GM10847 (cell line): ENCODE results near the gene ZFP91.
A peak's percentile ranks its signal among the peaks of the same experiment; 100 is the strongest.

Source experiments
- POLR2A ChIP-seq: IDR thresholded peaks from 2 replicates; pipeline ENCODE4 v1.6.1; 2011; ENCODE audit not compliant: insufficient read length; ENCODE audit errors: extremely low read depth

Gene ZFP91

DNA sequence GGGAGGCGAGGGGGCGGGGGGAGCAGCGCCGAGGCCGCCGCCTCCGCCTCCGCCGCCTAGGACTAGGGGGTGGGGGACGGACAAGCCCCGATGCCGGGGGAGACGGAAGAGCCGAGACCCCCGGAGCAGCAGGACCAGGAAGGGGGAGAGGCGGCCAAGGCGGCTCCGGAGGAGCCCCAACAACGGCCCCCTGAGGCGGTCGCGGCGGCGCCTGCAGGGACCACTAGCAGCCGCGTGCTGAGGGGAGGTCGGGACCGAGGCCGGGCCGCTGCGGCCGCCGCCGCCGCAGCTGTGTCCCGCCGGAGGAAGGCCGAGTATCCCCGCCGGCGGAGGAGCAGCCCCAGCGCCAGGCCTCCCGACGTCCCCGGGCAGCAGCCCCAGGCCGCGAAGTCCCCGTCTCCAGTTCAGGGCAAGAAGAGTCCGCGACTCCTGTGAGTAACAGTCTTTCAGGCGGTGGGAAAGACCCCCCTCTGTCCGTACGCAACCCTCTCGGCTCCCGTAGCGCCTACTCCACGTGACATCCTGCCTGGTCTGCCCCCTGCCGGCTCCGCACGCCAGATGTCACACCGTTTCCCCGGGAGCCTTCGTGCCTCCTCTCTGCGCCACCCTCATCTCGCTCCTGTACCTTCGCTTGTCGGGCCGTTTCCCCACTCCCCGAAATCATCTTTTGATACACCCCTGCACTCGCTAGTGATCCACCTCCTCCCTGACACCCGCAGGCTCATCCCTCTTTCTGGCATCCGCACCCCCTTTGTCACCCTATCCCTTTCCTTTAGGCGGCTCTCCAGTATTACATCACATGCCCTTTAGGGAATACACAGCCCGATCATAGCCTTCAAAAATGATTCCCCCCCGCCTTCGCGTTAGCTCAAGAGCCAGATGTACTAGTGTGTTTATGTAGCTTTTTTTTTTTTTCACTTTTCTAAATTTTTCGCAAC, 598 bp downstream of the ZFP91 start:
- peak; percentile 67 for TF ChIP-seq POLR2A

DNA sequence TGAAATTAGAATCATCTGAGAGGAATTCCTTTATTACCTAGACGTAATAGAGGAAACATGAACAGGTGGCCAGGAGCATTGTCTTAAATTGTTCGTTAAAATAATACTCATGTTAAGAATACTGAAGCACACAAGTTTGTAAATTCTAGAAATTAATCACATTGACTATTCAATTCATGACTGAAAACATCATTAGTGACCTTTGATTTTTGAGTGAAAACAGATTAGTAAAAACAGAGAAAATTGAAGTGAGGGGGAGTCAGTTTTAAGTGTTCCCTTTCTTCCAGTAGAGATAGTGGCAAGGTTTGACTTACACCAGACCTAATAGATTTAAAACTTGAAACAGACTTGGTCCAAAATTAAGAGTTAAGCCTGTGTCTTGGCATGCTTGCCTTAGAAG, 1.4 kb downstream of the ZFP91 start:
- TF ChIP-seq POLR2A: no peak

DNA sequence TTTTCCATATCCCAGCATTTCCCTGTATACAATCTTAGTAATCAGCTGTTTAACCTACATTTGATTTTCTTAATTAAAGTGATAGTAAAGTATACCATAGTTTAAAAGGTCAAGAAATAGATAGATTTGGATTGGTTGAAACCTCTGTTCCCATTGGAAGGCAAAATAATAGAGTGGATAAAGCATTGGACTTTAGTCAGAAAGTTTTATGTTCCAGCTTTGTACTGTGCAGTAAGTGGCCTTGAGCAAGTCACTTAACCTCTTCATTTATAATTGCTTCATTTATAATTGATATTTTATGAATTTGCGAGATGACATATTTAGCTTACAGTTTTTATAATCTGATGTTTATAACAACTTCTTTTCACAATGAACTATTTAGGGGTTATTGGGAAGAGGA, 3.6 kb downstream of the ZFP91 start:
- TF ChIP-seq POLR2A: no peak

DNA sequence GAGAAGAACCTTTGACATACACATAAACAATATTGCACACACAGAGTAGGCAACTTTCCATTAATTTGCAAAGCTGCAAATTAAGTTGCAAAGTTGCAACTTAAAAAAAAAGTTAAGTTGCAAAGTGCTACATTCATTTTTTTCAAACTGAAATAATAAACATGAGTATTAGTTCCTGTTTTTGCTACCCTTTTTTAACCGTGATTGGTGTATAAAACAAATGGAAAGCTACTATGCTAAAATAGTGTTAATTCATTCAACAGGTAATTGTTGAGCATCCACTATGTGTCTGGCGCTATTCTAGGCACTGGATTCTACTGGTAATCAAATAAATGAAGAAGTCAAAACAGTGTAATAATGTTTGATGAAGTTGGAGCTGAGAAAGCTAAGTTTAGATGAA, 8.1 kb downstream of the ZFP91 start:
- TF ChIP-seq POLR2A: no peak

DNA sequence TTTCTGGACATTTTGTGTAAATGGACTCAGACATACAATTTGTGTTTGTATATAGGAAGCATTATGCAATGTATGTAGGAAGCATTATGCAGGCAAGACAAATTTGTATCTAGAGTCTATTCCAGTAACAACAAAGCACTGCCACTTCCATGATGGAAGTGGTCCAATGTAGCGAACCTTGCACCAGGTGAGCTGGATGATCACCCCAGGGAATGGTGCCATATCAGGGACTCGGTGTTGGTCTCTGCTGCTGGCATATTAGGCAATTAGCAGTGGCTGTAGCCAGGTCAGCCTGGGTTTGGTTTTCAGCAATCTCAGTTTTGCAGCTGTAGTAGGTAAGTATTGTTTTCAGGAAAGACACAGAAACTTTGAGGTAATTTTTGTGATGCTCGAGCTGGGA, 12.8 kb downstream of the ZFP91 start:
- TF ChIP-seq POLR2A: no peak

DNA sequence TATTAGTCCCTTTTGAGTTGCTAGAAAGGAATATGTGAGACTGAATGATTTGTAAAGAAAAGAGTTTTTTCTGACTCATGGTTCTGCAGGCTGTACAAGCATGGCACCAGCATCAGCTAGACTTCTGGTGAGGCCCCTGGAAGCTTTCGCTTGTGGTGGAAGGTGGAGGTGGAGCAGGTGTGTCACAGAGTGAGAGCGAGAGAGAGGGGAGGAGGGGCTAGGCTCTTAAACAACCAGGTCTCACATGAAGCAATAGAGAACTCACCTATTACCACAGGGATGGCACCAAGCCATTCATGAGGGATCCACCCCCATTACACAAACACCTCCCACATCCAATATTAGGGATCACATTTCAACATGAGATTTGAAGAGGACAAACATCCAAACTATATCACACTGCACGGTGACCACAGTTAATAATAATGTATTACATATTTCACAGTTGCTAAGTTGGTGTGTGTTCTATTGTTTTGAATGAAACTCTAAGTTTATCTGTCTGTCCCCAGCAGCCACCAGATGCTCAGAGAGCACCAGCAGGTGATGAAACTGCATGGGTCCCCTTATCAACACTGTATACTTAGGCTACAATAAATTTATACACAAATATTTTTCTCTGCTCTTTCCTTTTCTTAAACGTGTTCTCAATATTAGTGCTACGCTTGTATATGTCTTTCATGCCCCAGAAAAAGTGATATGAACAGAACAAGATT, 14.1 kb downstream of the ZFP91 start:
- TF ChIP-seq POLR2A: no peak

DNA sequence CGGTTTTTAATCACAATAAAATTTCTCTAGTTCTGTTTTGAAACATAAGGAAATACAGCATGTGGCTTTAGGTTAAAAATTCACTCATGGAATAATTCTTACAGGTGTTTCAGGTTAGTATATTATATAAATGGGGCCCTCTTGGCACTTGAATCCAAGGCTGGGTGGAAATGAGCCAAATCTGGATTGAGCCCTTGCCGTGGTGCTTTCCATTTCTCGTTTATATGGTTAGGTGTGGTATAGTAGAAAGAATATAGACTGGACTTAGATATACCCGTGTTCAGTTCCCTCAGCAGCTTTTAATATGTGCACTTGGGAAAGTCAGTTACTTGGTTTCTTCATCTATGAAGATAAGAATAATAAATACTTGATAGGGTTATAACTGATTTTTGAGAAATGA, 16.0 kb downstream of the ZFP91 start:
- TF ChIP-seq POLR2A: no peak

DNA sequence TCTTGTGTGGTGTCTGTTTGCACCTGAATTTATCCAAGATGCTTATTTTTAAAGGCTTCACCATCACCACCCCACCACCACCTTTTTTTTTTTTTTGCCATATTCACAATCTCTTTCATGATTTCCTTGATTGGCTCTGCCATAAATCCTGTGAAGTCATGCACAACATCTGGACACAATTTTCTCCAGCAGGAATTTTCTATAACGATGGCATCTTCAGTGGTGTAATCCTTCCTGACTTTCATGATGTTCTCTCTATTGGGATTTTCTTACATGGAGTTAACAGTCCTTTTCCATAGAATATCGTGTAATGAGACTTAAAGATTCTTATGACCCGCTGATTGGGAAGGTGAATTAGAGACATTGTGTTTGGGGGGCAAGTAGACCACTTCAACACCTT, 17.8 kb downstream of the ZFP91 start:
- TF ChIP-seq POLR2A: no peak

DNA sequence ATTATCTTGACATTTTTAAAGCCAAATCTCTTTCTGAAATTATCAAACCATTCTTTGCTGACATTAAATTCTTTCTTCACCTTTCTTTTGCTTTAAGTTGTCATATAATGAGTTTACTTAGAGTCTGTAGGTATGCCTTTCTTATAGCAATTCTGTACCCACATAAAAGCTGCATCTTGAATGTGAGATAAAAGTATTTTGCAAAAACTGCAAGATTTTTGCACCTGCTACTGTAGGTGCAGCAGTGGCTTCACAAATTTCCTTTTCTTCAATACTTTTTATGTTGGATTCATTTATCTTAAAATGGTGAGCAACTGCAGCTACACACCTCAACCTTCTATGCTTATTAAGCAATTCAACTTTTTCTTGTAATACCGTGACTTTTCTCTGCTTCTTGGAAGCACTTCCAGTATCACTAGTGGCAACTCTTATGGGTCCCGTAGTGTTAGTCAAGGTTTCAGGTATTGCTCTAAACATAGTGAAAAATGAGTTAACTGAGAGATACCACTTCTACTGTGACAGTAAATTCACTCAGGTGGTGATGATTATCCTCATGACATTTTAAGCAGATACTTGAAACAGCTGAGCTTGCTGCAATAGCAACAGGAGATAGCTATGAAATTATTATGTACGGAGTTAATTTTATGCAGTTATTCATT, 18.8 kb downstream of the ZFP91 start:
- no peak for TF ChIP-seq POLR2A

DNA sequence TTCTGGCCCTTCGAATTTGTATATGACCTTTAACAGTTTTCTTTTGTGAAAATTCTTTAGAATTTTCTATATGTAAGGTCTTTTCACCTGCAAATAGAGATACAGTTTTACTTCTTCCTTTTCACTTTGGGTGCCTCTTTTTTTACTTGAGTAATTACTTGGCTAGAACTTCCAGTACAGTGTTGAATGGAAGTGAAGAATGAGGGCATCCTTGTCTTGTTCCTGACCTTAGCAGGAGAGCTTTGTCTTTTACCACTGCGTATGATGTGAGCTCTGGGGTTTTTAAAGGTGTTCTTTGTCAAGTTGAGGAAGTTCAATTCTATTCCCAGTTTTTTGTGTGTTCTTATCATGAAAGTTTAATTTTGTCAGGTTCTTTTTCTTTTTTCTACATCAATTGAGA, 21.6 kb downstream of the ZFP91 start:
- TF ChIP-seq POLR2A: no peak

DNA sequence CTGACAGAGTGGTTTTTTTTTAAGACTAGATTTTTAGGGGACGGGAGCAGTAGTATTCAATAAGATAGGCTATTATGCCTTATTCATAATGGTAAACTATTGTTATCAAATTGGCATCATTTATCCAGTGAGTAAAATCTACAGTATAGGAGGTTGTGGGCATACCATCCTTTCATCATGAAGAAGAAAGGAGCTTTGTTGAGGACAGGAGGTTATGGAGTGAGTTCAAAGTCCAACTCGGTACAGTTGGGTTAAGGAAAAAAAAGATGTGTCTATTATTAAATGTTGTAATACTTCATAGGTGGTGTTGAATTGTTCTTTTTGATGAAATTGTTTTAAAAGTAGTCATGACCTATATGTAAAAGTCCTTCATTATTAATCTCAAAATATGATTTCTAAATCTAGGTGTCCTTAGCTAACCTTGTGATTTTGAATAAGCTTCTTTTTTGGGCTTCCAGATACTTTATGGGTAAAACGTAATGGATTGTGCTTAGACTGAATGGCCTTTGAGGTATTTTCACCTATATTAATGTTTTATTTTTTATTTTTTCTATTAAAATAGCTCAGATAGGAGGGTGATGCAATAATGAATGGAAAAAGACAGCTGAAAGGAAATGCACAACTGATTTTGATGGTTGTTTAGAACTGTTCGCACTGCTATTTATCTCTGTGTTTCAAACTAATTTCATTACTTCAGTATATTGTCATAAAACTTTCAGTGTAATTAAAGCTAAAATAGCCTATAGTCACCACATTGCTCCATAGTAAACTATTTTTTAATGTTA, 28.3 kb downstream of the ZFP91 start:
- no peak for TF ChIP-seq POLR2A

DNA sequence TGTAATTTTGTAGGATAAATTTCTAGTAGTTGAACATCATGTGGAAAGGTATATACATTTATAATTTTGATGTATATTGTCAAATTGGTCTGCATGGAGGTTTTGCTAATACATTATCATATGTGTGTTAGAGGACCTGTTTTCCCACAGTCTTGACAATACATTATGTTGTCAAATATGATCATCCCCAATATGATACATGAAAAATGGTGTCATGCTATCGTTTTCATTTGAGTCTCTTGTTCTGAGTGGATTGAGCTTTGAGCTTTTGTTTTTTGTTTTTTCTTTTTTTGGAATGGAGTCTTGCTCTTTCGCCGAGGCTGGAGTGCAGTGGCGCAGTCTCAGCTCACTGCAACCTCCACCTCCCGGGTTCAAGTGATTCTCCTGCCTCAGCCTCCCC, 29.5 kb downstream of the ZFP91 start:
- no peak for TF ChIP-seq POLR2A

DNA sequence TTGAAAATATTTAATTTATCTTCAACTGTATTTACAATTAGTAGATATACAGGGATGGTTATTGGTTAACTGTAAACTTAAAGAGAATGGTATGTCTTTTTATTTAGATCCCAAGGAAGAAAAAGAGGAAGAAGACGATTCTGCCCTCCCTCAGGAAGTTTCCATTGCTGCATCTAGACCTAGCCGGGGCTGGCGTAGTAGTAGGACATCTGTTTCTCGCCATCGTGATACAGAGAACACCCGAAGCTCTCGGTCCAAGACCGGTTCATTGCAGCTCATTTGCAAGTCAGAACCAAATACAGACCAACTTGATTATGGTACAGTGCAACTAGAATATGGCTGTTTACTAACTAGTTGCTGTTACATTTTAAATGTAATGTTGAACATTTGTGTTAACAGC, 30.9 kb downstream of the ZFP91 start:
- no peak for TF ChIP-seq POLR2A

DNA sequence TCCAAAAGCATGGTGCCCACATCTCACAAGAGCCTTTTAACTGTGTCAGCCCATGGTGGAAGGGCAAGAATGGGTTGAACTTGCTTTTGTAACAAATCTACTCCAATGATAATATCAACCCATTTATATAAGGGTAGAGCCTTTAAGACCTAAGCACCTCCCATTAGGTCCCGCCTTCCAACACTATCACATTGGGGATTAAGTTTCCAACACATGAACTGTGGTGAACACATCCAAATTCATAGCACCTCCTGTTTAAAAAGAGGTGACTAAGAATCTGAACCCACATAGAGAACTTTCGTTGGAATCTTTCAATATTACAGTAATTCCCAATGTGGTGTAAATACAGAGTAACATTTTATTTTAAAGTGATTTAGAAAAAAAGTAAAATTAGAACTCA, 34.4 kb downstream of the ZFP91 start:
- TF ChIP-seq POLR2A: no peak

DNA sequence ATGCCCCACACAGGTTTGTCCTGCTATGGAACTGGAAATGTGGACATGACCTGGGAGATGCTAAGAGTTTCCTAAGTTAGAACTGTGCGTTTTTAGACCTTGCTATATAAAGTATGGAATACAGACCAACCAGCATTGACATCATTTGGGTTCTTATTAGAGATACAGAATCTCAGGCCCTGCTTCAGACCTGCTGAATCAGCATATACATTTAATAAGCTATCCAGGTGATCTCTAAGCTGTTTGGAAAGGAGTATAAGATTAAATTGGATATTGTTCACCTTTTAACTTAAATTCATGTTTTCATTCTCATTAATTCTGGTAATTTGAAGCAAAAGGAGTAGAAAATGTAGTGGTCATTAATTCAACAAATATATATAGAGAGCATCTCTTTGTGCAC, 36.7 kb downstream of the ZFP91 start:
- TF ChIP-seq POLR2A: no peak

DNA sequence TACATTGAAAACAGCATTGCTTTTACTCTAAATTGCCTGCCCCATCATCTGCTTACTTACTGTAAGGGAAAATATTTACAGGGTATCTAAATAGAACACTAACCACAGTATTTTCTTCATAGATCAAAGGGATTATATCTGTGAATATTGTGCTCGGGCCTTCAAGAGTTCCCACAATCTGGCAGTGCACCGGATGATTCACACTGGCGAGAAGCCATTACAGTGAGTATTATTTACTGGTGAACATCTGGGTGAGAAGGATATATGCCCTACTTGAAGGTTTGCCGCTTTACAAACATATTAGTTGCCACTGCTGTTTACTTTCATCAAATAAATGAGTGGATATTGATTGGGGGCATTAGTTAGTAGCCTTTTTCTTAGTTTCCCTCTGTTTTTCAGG, 37.7 kb downstream of the ZFP91 start:
- no peak for TF ChIP-seq POLR2A
